ENCODE measurements around the gene KCNT1. TPM values are rescaled to one million over a fixed set of nuclear protein-coding genes. Genes with fewer than 3 reads are reported as not detected.

KCNT1 gene
- total and polyA plus RNA-seq, 10 of the 15 experiments (the other 5 are each of a cell fraction or from before 2014, with no cell fraction given) = not detected

GRCh38 chr9:135743021-135743420 is 41.0 kb downstream of the KCNT1 start:
- CTCF ChIA-PET = no interaction called here

More at GRCh38 chr9:135743021-135743420, 41.0 kb downstream of the KCNT1 start:
- Histone ChIP-seq H3K9me3 (replicated peaks; ENCODE audit: control insufficient read depth, insufficient read depth, low read length) (no peaks in the 10 kb centered on the region; the same call in 2 of the 3 replicates), H3K79me2 (ENCODE audit: control insufficient read depth, insufficient read depth, low read length) (no peaks in the 10 kb centered on the region), H2AFZ (ENCODE audit: control insufficient read depth, low read depth, low read length) (no peak overlapping the region), H3K4me3 (no peak overlapping the region), H3K4me2 (ENCODE audit: control insufficient read depth, insufficient read depth) (no peak overlapping the region), H3K27me3 (replicated peaks in 1 of 2; ENCODE audit: control insufficient read depth in 2 of 2, insufficient read depth in 2 of 2, low read length in 1 of 2) (no peaks in the 10 kb centered on the region), H3K9ac (ENCODE audit: control insufficient read depth, insufficient read depth, low read length) (no peak overlapping the region), H3K4me1 (ENCODE audit: control insufficient read depth, insufficient read depth, low read length) (no peaks in the 10 kb centered on the region), H3K36me3 (ENCODE audit: control insufficient read depth in 2 of 2, insufficient read depth in 2 of 2, low read length in 1 of 2) (no peaks in the 10 kb centered on the region), H3K27ac (ENCODE audit: control insufficient read depth, insufficient read depth) (no peak overlapping the region), H4K20me1 (ENCODE audit: control insufficient read depth, insufficient read depth) (no peaks in the 10 kb centered on the region)
- no TSS peak for BruUV-seq (replicated peaks)
- ChIA-PET POLR2A (no interaction called here), RAD21 (ENCODE audit: unreplicated experiment) (no interaction called here), SMC1A (ENCODE audit: uncharacterized antibody, unreplicated experiment) (no interaction called here)
- ATAC-seq (no peak), DNase-seq (ENCODE audit: low read depth, low spot score) (no peak), FAIRE-seq (no peak)
- 56% methylated on average over 14 of the region's 14 CpGs for WGBS (ENCODE audit: insufficient coverage, insufficient replicate concordance, low lambda C conversion rate, missing lambda C conversion rate)
- intact Hi-C loops (cut with micrococcal nuclease; ENCODE audit: unreplicated experiment) = no loop called here
- TF ChIP-seq USF1 (IDR thresholded peaks at IDR 0.05; ENCODE audit: borderline replicate concordance, extremely low read length, insufficient read depth, low read depth, low read length) = no peak
- no peak for TF ChIP-seq BACH1 (IDR thresholded peaks at IDR 0.05; ENCODE audit: borderline replicate concordance)
- TF ChIP-seq SREBF2 (IDR thresholded peaks at IDR 0.05; ENCODE audit: low read length) = no peak
- TF ChIP-seq NKRF (conservative IDR thresholded peaks at IDR 0.05) = no peak
- TF ChIP-seq CHD4 (IDR thresholded peaks at IDR 0.05) = no peak
- TF ChIP-seq, protein P1, sequence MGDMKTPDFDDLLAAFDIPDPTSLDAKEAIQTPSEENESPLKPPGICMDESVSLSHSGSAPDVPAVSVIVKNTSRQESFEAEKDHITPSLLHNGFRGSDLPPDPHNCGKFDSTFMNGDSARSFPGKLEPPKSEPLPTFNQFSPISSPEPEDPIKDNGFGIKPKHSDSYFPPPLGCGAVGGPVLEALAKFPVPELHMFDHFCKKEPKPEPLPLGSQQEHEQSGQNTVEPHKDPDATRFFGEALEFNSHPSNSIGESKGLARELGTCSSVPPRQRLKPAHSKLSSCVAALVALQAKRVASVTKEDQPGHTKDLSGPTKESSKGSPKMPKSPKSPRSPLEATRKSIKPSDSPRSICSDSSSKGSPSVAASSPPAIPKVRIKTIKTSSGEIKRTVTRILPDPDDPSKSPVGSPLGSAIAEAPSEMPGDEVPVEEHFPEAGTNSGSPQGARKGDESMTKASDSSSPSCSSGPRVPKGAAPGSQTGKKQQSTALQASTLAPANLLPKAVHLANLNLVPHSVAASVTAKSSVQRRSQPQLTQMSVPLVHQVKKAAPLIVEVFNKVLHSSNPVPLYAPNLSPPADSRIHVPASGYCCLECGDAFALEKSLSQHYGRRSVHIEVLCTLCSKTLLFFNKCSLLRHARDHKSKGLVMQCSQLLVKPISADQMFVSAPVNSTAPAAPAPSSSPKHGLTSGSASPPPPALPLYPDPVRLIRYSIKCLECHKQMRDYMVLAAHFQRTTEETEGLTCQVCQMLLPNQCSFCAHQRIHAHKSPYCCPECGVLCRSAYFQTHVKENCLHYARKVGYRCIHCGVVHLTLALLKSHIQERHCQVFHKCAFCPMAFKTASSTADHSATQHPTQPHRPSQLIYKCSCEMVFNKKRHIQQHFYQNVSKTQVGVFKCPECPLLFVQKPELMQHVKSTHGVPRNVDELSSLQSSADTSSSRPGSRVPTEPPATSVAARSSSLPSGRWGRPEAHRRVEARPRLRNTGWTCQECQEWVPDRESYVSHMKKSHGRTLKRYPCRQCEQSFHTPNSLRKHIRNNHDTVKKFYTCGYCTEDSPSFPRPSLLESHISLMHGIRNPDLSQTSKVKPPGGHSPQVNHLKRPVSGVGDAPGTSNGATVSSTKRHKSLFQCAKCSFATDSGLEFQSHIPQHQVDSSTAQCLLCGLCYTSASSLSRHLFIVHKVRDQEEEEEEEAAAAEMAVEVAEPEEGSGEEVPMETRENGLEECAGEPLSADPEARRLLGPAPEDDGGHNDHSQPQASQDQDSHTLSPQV (IDR thresholded peaks at IDR 0.05) = no peak
- no peak for TF ChIP-seq MTA3 (IDR thresholded peaks at IDR 0.05; ENCODE audit: borderline replicate concordance, low read length)
- no peak for TF ChIP-seq NFXL1 (IDR thresholded peaks at IDR 0.05; ENCODE audit: borderline replicate concordance)
- no peak for TF ChIP-seq GATAD2B (conservative IDR thresholded peaks at IDR 0.05; ENCODE audit: low read depth)
- TF ChIP-seq TCF12 (IDR thresholded peaks at IDR 0.05; ENCODE audit: low read depth, low read length) = no peak
- no peak for TF ChIP-seq POLR2AphosphoS2 (IDR thresholded peaks at IDR 0.05; ENCODE audit: low read depth, low read length)
- no peak for TF ChIP-seq MEF2A (IDR thresholded peaks at IDR 0.05; ENCODE audit: insufficient read depth, low read depth, low read length)
- TF ChIP-seq ZNF274 (IDR thresholded peaks at IDR 0.05; ENCODE audit: insufficient read depth, insufficient read length) = no peak
- no peak for TF ChIP-seq RCOR1 (conservative IDR thresholded peaks at IDR 0.05; ENCODE audit: low read depth, low read length)
- TF ChIP-seq SMARCA5 (IDR thresholded peaks at IDR 0.05) = no peak
- no peak for TF ChIP-seq ZNF622 (IDR thresholded peaks at IDR 0.05)
- no peak for TF ChIP-seq BHLHE40 (IDR thresholded peaks at IDR 0.05; ENCODE audit: borderline replicate concordance in 1 of 2, low read depth in 2 of 2, low read length in 1 of 2)
- in situ Hi-C loops (cut with MboI) = no loop called here

Data from GM12878 (cell line).